ENCODE data around the gene KRT26.

GRCh38 chr17:40816569-40816968 is 44.6 kb upstream of the KRT26 start:
- no peak for TF ChIP-seq FOXK2 (IDR thresholded peaks at IDR 0.05)
- TF ChIP-seq L3MBTL2 (conservative IDR thresholded peaks at IDR 0.05) = no peak
- no peak for TF ChIP-seq ARNT (IDR thresholded peaks at IDR 0.05)
